MM.1S (cell line): ENCODE results near the gene MYRIP.

ENCODE experiments used
- DNase-seq: peaks from one replicate; pipeline ENCODE4 v3.0.0-alpha.2; 2015
- H2AFZ ChIP-seq: fragments of 300-600 bp; sonication (generic); 2 replicates; pipeline ENCODE4 v1.6.0; 2016; ENCODE audit warnings: antibody characterized with exemption, low read length
- H3F3A ChIP-seq: fragments of 300-600 bp; sonication (generic); 2 replicates; pipeline ENCODE4 v1.6.1; 2016; ENCODE audit warnings: mild to moderate bottlenecking, antibody characterized with exemption, low read length, moderate library complexity, mixed read lengths; ENCODE audit not compliant: insufficient read depth
- H3K27ac ChIP-seq: fragments of 300-600 bp; sonication (generic); 2 replicates; pipeline ENCODE4 v1.5.1; 2016; ENCODE audit warnings: mild to moderate bottlenecking, low read length
- H3K27me3 ChIP-seq: fragments of 300-600 bp; sonication (generic); replicated peaks from 2 replicates; pipeline ENCODE4 v1.6.0; 2016; ENCODE audit warnings: low read length; ENCODE audit not compliant: insufficient read depth
- H3K36me3 ChIP-seq: fragments of 300-600 bp; sonication (generic); replicated peaks from 2 replicates; pipeline ENCODE4 v1.6.1; 2016; ENCODE audit warnings: mild to moderate bottlenecking, low read length, mixed read lengths; ENCODE audit not compliant: insufficient read depth
- H3K4me1 ChIP-seq: fragments of 300-600 bp; sonication (generic); 2 replicates; pipeline ENCODE4 v1.6.1; 2016; ENCODE audit warnings: low read length, mixed read lengths
- H3K4me2 ChIP-seq: fragments of 300-600 bp; sonication (generic); 2 replicates; pipeline ENCODE4 v1.6.0; 2016; ENCODE audit warnings: low read depth, low read length
- H3K4me3 ChIP-seq: fragments of 300-600 bp; sonication (generic); 2 replicates; pipeline ENCODE4 v1.5.1; 2016; ENCODE audit warnings: low read length, mixed read lengths
- H3K79me2 ChIP-seq: fragments of 300-600 bp; sonication (generic); 2 replicates; pipeline ENCODE4 v1.6.1; 2016; ENCODE audit warnings: mixed run types, low read length, mixed read lengths
- H3K9ac ChIP-seq: fragments of 300-600 bp; sonication (generic); 2 replicates; pipeline ENCODE4 v1.6.1; 2016; ENCODE audit warnings: low read length, mixed read lengths
- H3K9me2 ChIP-seq: fragments of 300-600 bp; sonication (generic); replicated peaks from 2 replicates; pipeline ENCODE4 v1.6.1; 2016; ENCODE audit warnings: mild to moderate bottlenecking, low read length, mixed read lengths; ENCODE audit not compliant: insufficient read depth
- H3K9me3 ChIP-seq: fragments of 300-600 bp; sonication (generic); replicated peaks from 2 replicates; pipeline ENCODE4 v1.6.1; 2016; ENCODE audit warnings: mild to moderate bottlenecking, low read length, mixed read lengths; ENCODE audit not compliant: insufficient read depth
- H4K20me1 ChIP-seq: fragments of 300-600 bp; sonication (generic); 2 replicates; pipeline ENCODE4 v1.6.1; 2016; ENCODE audit warnings: mild to moderate bottlenecking, low read length, moderate library complexity, mixed read lengths; ENCODE audit not compliant: insufficient read depth
- CTCF ChIP-seq: fragments of 300-600 bp; sonication (generic); IDR thresholded peaks from 2 replicates; pipeline ENCODE4 v1.5.1; 2016; ENCODE audit warnings: antibody characterized with exemption, low read length, mixed read lengths
- EZH2 ChIP-seq: fragments of 300-600 bp; sonication (generic); optimal IDR thresholded peaks from 2 replicates; pipeline ENCODE3; 2017; ENCODE audit warnings: low read depth, mild to moderate bottlenecking, antibody characterized with exemption, low read length, mixed read lengths
- EZH2phosphoT487 ChIP-seq: fragments of 300-600 bp; sonication (generic); IDR thresholded peaks from 2 replicates; pipeline ENCODE4 v1.6.1; 2018; ENCODE audit warnings: antibody characterized with exemption, low read length

The MYRIP gene

GRCh38 chr3:40078590-40078989, 269.2 kb downstream of the MYRIP start:
- no peaks in the 10 kb centered on the region for H3K36me3 ChIP-seq
- no peak overlapping the region for H3K4me2 ChIP-seq
- no peak overlapping the region for H3K4me3 ChIP-seq
- H4K20me1 ChIP-seq, result no peaks in the 10 kb centered on the region
- TF ChIP-seq EZH2, result no peak
- TF ChIP-seq EZH2phosphoT487, result no peak
- no peak for TF ChIP-seq CTCF
- no peaks in the 10 kb centered on the region for H3K9me3 ChIP-seq
- no peak overlapping the region for H2AFZ ChIP-seq
- no peak overlapping the region for H3K9ac ChIP-seq
- H3K9me2 ChIP-seq, result no peaks in the 10 kb centered on the region
- no peaks in the 10 kb centered on the region for H3K27me3 ChIP-seq
- H3K79me2 ChIP-seq, result no peaks in the 10 kb centered on the region
- H3K4me1 ChIP-seq, result no peaks in the 10 kb centered on the region
- H3K27ac ChIP-seq, result no peak overlapping the region
- DNase-seq, result no peak
- H3F3A ChIP-seq, result no peaks in the 10 kb centered on the region

DNA sequence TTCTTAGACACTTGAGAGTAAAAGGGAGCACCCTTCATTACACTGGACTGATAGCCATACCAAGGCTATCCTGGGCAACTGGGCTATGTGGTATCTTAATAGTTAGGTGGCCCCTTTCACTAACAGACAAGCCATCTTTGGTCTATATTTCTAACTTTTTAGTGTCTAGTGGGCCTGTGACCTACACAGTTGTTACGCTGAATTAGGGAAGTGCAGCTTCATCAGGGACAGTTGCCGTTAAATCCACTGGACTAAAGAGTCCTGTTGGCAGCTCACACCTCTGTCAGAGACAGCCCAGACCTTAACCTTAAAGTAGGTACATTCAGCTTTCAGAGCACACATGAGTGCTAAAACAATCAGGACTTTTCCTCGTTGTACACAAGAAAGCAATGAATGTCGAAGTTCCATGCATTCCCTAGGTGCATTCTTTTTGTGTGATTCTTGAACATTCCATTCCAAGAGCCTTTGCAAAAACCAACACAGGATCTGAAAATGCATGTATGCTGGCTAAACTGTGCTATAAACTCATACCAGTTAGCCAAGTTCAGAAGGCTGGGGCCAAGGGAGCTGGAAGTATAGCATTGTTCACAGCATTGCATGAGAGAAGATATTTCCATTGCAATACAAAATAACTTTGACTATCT, 269.9 kb downstream of the MYRIP start:
- H3K9me2 ChIP-seq, result no peaks in the 10 kb centered on the region
- H3K4me1 ChIP-seq, result no peaks in the 10 kb centered on the region
- no peaks in the 10 kb centered on the region for H3K36me3 ChIP-seq
- H3K4me2 ChIP-seq, result no peak overlapping the region
- DNase-seq, result no peak
- no peaks in the 10 kb centered on the region for H3K79me2 ChIP-seq
- H4K20me1 ChIP-seq, result no peaks in the 10 kb centered on the region
- no peak overlapping the region for H3K27ac ChIP-seq
- no peaks in the 10 kb centered on the region for H3K9me3 ChIP-seq
- no peak overlapping the region for H2AFZ ChIP-seq
- no peaks in the 10 kb centered on the region for H3K27me3 ChIP-seq
- H3K4me3 ChIP-seq, result no peak overlapping the region
- TF ChIP-seq CTCF (no peak), EZH2 (no peak), EZH2phosphoT487 (no peak)
- no peaks in the 10 kb centered on the region for H3F3A ChIP-seq
- no peak overlapping the region for H3K9ac ChIP-seq

- no peak for DNase-seq
- no peaks in the 10 kb centered on the region for H4K20me1 ChIP-seq
- TF ChIP-seq EZH2 (no peak), CTCF (no peak), EZH2phosphoT487 (no peak)
- H3K4me3 ChIP-seq, result no peak overlapping the region
- no peak overlapping the region for H3K27ac ChIP-seq
- no peaks in the 10 kb centered on the region for H3K4me1 ChIP-seq
- no peaks in the 10 kb centered on the region for H3K36me3 ChIP-seq
- no peaks in the 10 kb centered on the region for H3K27me3 ChIP-seq
- no peaks in the 10 kb centered on the region for H3K9me2 ChIP-seq
- no peak overlapping the region for H2AFZ ChIP-seq
- no peaks in the 10 kb centered on the region for H3K9me3 ChIP-seq
- H3F3A ChIP-seq, result no peaks in the 10 kb centered on the region
- H3K9ac ChIP-seq, result no peak overlapping the region
- H3K79me2 ChIP-seq, result no peaks in the 10 kb centered on the region
- no peak overlapping the region for H3K4me2 ChIP-seq
These were observed 270.4 kb downstream of the MYRIP start for GRCh38 chr3:40079847-40080240.
